Activated T-cell treated with anti-CD3 and anti-CD28 coated beads, Interleukin-2, amount 50 U/mL, for 72 hours (primary cell): ENCODE measurements around the gene LIPA. TPM values are rescaled to one million over a fixed set of nuclear protein-coding genes. Genes with fewer than 3 reads are reported as not detected.
"Not testable (repeated sequence)": the region's sequence is repeated elsewhere in the genome, so short reads cannot be mapped to it uniquely, and the experiment has no call there.

Experiments
- ATAC-seq, 2 donors: fragments of 150-1000 bp; cut with Tn5 transposase; replicated peaks in 1 of 2; 2 replicates each; pipeline ENCODE4 v1.10.0; 2021; ENCODE audit warnings: moderate library complexity in 2 of 2, mild to moderate bottlenecking in 1 of 2
- DNase-seq, 2 donors: peaks; one replicate each; pipeline ENCODE4 v3.0.0; 2021 to 2022; ENCODE audit warnings: mixed read lengths in 1 of 2
- H3K27ac Mint-ChIP-seq: one replicate; pipeline ENCODE4 v1.8.0; 2022; ENCODE audit warnings: mild to moderate bottlenecking, moderate library complexity, mixed read lengths
- H3K27me3 Mint-ChIP-seq: one replicate; pipeline ENCODE4 v1.8.0; 2022; ENCODE audit warnings: low read depth, mixed read lengths
- H3K36me3 Mint-ChIP-seq, 2 donors: one replicate each; pipeline ENCODE4 v1.8.0; 2022; ENCODE audit warnings: mixed read lengths in 2 of 2, mild to moderate bottlenecking in 1 of 2; ENCODE audit not compliant: insufficient read depth in 2 of 2
- H3K4me1 Mint-ChIP-seq: one replicate; pipeline ENCODE4 v1.8.0; 2022; ENCODE audit warnings: low read depth, mixed read lengths
- H3K4me3 Mint-ChIP-seq, 2 donors: one replicate each; pipeline ENCODE4 v1.8.0; 2022; ENCODE audit warnings: mild to moderate bottlenecking in 2 of 2, mixed read lengths in 2 of 2, moderate library complexity in 2 of 2
- H3K9me3 Mint-ChIP-seq, 2 donors: one replicate each; pipeline ENCODE4 v1.8.0; 2022; ENCODE audit warnings: mixed read lengths in 2 of 2
- total RNA-seq, 2 donors: library from RNA; stranded (reverse); gene quantifications; one replicate each; pipeline ENCODE4 v1.2.3, GENCODE V29; 2022

Gene LIPA
- total RNA-seq, 2 donors from 2014 or later: 19.5 to 21.3 TPM

DNA sequence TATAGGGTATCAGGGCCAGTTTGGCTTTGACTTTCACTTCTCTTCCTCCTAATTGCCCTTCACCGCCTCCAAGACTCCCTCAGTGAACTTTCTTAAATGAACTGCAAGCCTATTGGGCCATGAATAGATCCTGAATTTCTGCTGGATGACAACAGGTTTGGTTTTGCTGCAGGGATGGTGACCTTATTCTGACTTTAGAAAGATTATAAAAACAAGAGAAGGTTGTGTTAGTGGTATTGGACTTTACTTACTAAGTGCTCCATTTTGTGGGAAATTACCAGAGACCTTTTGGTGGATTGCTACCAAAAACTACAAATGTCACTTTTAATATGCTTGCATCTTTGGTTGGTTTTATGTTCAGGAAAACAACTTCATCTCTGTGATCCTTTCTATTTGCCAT is 11.5 kb upstream of the LIPA start:
- no peaks in the 10 kb centered on the region for H3K27me3 Mint-ChIP-seq

DNA sequence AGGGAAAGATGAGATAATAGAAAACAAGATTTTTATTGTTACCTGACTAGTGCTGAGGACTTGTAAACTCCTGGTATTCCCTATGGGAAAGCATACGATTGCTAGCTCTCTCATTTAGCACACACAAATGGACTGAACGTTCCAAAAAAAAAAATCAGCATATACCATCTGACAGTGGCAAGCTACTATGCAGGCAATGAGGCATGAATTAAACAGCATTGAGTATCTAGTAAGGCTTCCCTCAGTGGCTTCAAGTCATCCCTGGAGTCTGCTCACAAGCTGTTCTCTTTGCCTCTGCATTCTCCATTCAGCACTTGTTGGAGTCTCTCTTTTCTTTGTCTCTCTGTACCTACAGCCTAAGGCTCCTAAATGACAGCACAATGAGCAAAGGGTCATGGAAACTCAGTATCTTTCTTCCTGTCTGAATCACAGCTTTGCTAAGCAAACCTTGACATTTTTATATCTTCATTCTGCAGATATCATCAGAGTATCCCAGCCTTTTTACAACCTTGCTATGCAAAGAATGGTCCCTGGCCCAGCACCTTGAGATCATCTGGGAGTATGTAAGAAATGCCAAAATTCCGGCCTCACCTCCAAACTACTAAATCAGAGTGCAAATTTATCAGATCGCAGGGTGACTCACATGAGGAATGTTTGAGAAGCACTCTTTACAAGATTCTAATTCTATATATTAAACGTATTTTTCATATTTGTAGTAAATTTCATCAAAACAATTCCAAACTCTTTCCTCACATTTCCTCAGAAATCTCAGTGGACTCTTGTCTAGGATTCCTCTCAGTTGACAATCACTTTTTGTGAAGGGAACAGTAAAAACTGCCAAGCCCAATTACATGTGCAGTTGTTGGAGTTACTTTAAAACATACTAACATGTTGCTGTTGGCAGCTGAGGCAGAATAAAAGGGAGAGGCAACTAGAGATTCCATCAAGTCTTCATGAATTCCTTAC is 10.8 kb upstream of the LIPA start:
- ATAC-seq (no peak), DNase-seq (no peak)
- Mint-ChIP-seq H3K27ac (peak overlapping the region; percentile 69), H3K36me3 (no peaks in the 10 kb centered on the region), H3K27me3 (peaks cover 4% of the 10 kb centered on the region), H3K4me3 (no peak overlapping the region), H3K9me3 (no peaks in the 10 kb centered on the region), H3K4me1 (peaks cover 8% of the 10 kb centered on the region)

More for the DNA sequence above, 11.5 kb upstream of the LIPA start:
- H3K36me3 Mint-ChIP-seq: no peaks in the 10 kb centered on the region
- DNase-seq (no peak), ATAC-seq (no peak)
- H3K9me3 Mint-ChIP-seq: no peaks in the 10 kb centered on the region
- peaks cover 8% of the 10 kb centered on the region for H3K4me1 Mint-ChIP-seq
- no peak overlapping the region for H3K27ac Mint-ChIP-seq
- no peak overlapping the region for H3K4me3 Mint-ChIP-seq

DNA sequence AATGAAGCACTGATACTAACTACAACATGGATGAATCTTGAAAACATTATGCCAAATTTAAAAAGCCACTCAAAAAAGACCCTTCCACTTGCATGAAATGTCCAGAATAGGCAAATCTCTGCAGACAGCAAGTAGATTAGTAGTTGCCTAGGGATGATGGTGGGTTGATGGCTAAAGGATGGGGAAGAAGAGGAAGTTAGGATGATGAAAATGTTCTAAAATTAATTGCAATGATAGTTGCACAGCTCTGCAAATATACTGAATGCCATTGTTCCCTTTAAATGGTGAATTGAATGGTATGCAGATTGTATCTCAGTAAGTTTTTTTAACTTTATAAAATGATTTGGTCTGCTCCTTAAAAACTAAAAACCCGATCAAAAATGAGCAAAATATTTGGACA is 7.3 kb upstream of the LIPA start:
- peaks cover 21% of the 10 kb centered on the region for H3K27me3 Mint-ChIP-seq
- H3K4me1 Mint-ChIP-seq: peaks cover 18% of the 10 kb centered on the region
- H3K4me3 Mint-ChIP-seq: no peak overlapping the region
- peaks cover 9 to 11% of the 10 kb centered on the region in 2 donors for H3K9me3 Mint-ChIP-seq
- DNase-seq (no peak), ATAC-seq (no peak)
- H3K36me3 Mint-ChIP-seq: peaks cover 12 to 15% of the 10 kb centered on the region in 2 donors
- no peak overlapping the region for H3K27ac Mint-ChIP-seq

DNA sequence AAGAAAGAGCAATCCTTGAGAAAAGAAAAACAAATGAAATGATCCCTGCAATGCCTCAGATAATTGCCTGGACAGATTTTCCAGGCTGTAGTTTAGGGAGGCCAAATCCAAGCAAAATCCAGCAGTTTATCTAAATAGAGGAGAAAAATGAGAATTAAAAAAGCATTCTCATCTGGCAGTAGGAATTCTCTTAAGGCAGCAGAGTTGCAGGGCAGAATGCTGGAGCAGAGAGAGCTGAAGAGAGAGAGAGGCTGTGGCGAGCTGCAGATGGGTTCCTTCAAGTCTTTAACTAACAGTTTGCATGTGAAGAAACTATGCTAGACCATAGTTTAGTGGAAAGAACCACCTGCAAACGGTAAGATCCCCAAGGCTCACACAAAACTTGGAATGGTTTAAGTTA is 6.0 kb upstream of the LIPA start:
- peaks cover 21% of the 10 kb centered on the region for H3K27me3 Mint-ChIP-seq
- no peak overlapping the region for H3K4me3 Mint-ChIP-seq
- H3K27ac Mint-ChIP-seq: no peak overlapping the region
- ATAC-seq (no peak), DNase-seq (no peak)
- H3K36me3 Mint-ChIP-seq: peaks cover 16 to 26% of the 10 kb centered on the region in 2 donors
- peaks cover 18% of the 10 kb centered on the region for H3K4me1 Mint-ChIP-seq
- H3K9me3 Mint-ChIP-seq: peaks cover 9 to 13% of the 10 kb centered on the region in 2 donors

DNA sequence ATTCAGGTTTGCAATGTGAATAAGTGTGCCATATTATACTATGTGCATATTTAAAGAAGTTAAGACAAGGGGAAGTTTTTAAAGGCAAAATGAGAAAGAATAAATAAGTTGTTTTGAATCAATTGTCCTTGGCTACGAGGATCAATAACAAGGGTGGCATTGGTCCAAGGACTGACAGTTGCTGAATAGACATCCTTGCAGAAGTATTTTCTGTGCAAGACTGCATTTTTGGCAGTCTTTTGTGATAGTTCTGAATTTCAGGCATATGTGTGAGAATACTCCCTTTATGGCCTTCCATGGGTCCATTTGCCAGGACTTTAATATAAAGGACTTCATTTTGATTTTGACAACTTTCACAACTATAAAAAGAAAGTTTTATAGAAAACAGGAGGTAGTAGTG is 5.4 kb upstream of the LIPA start:
- Mint-ChIP-seq H3K4me1 (peaks cover 24% of the 10 kb centered on the region), H3K9me3 (peaks cover 9 to 13% of the 10 kb centered on the region in 2 donors), H3K4me3 (no peak overlapping the region), H3K27me3 (peaks cover 21% of the 10 kb centered on the region), H3K27ac (no peak overlapping the region), H3K36me3 (peaks cover 16 to 26% of the 10 kb centered on the region in 2 donors)
- ATAC-seq: no peak
- DNase-seq: no peak

DNA sequence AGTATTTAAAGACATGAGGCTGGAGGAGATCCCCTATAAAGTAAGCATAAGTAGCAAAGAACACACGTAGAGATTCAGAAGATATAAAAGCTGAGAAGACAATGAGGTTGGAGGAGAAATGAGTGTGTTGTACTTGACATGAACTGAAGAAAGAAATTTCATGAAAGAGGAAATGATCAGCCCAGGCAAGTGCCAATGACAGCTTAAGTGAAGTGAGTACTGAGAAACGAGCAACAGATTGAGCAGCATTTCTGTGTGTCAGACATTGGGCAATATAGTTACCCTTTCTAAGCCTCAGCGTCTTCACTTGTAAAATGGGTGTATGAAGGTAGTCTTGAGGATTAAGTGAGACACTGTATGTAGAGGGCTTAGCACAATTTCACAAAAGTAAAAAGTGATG is 4.8 kb upstream of the LIPA start:
- H3K36me3 Mint-ChIP-seq: peaks cover 16 to 26% of the 10 kb centered on the region in 2 donors
- DNase-seq: no peak
- H3K4me3 Mint-ChIP-seq: no peak overlapping the region
- H3K27ac Mint-ChIP-seq: no peak overlapping the region
- peaks cover 9 to 13% of the 10 kb centered on the region in 2 donors for H3K9me3 Mint-ChIP-seq
- H3K4me1 Mint-ChIP-seq: peaks cover 25% of the 10 kb centered on the region
- no peak for ATAC-seq
- H3K27me3 Mint-ChIP-seq: peaks cover 21% of the 10 kb centered on the region

DNA sequence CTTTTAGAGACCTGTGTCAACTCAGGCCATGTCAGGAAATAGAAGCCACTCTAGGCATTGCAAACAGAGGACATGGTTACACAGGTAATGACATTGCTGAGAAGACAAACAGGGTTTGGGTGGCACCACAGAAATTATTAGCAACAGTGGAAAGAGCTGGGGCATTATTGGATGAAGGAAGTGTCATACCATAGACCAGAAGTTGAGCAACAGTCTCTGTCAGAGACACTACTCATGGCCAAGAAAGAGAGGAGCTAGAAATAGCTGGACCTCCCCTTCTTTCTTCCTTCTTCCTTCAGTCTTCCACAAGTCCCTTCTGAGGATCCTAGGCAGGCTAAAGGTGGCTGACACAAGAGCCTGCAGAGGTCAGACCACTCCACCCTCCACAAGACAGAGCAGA is 4.2 kb upstream of the LIPA start:
- peaks cover 16 to 26% of the 10 kb centered on the region in 2 donors for H3K36me3 Mint-ChIP-seq
- no peak overlapping the region for H3K4me3 Mint-ChIP-seq
- no peak for DNase-seq
- ATAC-seq: no peak
- peaks cover 21% of the 10 kb centered on the region for H3K27me3 Mint-ChIP-seq
- peaks cover 29% of the 10 kb centered on the region for H3K4me1 Mint-ChIP-seq
- H3K9me3 Mint-ChIP-seq: peaks cover 9 to 13% of the 10 kb centered on the region in 2 donors
- H3K27ac Mint-ChIP-seq: no peak overlapping the region

DNA sequence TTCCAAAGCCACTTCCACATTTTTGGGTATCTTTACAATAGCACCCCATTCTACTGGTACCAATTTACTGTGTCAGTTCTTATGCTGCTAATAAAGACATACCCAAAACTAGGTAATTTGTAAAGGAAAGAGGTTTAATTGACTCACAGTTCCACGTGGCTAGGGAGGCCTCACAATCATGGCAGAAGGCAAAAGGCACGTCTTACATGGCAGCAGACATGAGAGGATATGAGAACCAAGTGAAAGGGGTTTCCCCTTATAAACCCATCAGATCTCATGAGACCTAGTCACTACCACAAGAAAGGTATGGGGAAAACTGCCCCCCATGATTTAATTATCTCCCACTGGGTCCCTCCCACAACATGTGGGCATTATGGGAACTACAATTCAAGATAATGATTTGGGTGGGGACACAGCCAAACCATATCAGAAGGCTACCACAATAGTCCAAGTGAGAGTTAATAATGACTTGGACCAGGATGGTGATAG is 3.6 kb upstream of the LIPA start:
- ATAC-seq, DNase-seq, H3K27ac Mint-ChIP-seq, H3K4me3 Mint-ChIP-seq: not testable (repeated sequence)
- Mint-ChIP-seq H3K4me1 (peaks cover 29% of the 10 kb centered on the region), H3K36me3 (peaks cover 16 to 26% of the 10 kb centered on the region in 2 donors), H3K27me3 (peaks cover 21% of the 10 kb centered on the region), H3K9me3 (peaks cover 9 to 13% of the 10 kb centered on the region in 2 donors)

DNA sequence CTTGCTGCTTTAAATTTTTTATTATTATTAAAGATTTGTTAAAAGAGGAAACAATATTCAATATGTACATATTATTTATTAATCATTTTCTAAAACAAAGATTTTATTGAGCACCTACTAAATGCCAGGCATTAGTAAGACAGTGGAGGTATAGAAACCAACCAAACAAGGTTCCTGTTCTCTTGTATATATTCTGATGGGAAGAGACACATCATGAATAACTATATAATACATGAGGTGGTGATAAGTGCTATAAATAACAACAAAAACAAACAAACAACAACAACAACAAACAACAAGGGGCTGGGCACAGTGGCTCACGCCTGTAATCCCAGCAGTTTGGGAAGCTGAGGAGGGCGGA is 630 bp upstream of the LIPA start:
- DNase-seq: no peak
- peaks cover 16 to 26% of the 10 kb centered on the region in 2 donors for H3K36me3 Mint-ChIP-seq
- H3K27me3 Mint-ChIP-seq: peaks cover 16% of the 10 kb centered on the region
- H3K4me3 Mint-ChIP-seq: peak overlapping the region; percentile 42 to 79
- H3K27ac Mint-ChIP-seq: no peak overlapping the region
- peaks cover 44% of the 10 kb centered on the region for H3K4me1 Mint-ChIP-seq
- peaks cover 9 to 13% of the 10 kb centered on the region in 2 donors for H3K9me3 Mint-ChIP-seq
- ATAC-seq: no peak

DNA sequence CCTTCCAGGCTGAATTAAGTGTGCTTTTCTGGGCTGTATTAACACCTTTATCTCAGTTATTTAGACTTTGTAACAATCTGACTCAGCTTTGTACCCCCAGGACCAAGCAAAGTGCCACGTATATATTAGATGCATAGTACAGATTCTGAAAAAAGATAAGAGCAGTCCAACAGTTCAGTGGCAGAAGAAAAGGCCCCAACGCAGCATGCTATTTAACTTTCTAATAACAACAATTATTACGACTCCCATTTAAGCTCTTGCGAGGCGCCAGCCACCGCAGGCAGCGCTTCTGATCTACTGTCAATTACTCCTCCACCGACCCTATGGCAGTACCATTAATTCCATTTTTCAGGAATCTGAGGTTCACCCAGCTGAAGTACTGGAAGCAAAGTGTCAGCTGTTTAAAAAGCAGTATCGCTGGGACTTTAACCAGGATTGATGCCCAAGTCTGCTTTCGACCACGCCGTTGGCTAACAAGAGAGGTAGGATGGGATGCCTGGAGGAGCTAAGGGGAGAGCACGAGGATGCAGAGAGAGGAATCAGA is 638 bp downstream of the LIPA start:
- Mint-ChIP-seq H3K27ac (peak overlapping the region; percentile 5), H3K27me3 (peaks cover 8% of the 10 kb centered on the region), H3K4me1 (peaks cover 44% of the 10 kb centered on the region), H3K9me3 (peaks cover 9 to 13% of the 10 kb centered on the region in 2 donors), H3K4me3 (peak overlapping the region; percentile 79 to 84), H3K36me3 (peaks cover 16 to 25% of the 10 kb centered on the region in 2 donors)
- ATAC-seq (no peak), DNase-seq (no peak)

DNA sequence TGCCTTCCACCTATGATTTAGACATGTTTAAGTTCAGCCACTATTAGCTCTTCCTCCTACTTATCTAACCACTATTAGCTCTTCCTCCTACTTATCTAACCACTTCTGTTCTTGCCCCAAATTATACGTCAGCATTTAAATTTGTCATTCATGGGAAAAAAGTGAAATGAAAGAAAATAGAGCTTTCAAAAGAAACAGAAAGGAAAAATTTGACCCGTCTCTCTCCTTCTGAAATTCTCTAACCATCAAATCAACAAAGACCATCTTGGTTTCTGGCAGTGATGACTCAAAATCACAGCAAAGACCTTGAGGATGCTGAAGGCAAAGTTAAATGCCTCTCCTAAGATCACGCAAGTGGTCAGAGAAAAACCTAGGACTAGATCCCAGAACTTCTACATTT is 2.6 kb downstream of the LIPA start:
- peak overlapping the region; percentile 23 to 72 for H3K4me3 Mint-ChIP-seq
- no peak for ATAC-seq
- H3K9me3 Mint-ChIP-seq: peaks cover 0 to 2% of the 10 kb centered on the region in 2 donors
- DNase-seq: no peak
- peaks cover 34% of the 10 kb centered on the region for H3K4me1 Mint-ChIP-seq
- peak overlapping the region; percentile 74 for H3K27ac Mint-ChIP-seq
- H3K36me3 Mint-ChIP-seq: peaks cover 6 to 12% of the 10 kb centered on the region in 2 donors
- no peaks in the 10 kb centered on the region for H3K27me3 Mint-ChIP-seq

DNA sequence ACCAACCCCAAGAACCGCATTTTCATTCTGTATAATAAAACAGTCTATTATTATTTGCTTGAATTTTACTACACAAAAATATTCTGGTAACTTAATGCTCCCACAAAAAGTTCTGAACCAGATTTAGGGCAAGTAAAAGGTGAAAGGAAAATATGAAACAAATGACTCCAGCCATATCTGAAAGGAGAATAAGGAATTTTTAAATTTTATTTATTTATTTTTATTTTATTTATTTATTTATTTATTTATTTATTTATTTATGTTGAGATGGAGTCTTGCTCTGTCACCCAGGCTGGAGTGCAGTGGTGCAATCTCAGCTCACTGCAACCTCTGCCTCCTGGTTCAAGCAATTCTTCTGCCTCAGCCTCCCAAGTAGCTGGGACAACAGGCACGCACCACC is 4.0 kb downstream of the LIPA start:
- ATAC-seq: not testable (repeated sequence)

DNA sequence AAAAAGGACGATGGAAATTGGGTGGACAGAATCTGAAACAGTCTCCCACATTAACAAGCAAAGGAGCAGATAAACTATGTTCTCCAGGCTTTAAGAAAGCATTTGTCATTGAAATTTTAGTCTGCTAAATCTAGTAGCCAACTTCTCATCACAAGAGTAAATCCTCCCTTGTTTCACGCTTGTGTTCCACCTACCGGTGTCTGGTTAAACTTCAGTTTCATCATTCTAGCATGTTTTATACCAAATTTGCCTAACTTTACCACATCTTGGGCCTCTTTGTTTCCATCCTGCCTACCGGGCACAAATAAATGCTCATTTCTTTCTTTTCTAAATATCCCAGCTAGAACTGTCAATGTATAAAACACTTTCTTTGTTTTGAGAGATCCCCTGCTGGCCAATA is 5.8 kb downstream of the LIPA start:
- DNase-seq: no peak
- no peaks in the 10 kb centered on the region for H3K36me3 Mint-ChIP-seq
- H3K27ac Mint-ChIP-seq: no peak overlapping the region
- no peaks in the 10 kb centered on the region for H3K27me3 Mint-ChIP-seq
- no peak for ATAC-seq
- no peak overlapping the region for H3K4me3 Mint-ChIP-seq
- H3K9me3 Mint-ChIP-seq: no peaks in the 10 kb centered on the region
- H3K4me1 Mint-ChIP-seq: peaks cover 22% of the 10 kb centered on the region

More for the DNA sequence above, 4.0 kb downstream of the LIPA start:
- not testable (repeated sequence) for H3K4me3 Mint-ChIP-seq, H3K27me3 Mint-ChIP-seq, H3K36me3 Mint-ChIP-seq, H3K27ac Mint-ChIP-seq, H3K9me3 Mint-ChIP-seq, DNase-seq
- peaks cover 34% of the 10 kb centered on the region for H3K4me1 Mint-ChIP-seq
